LNCaP clone FGC (cell line): Measurements from ENCODE around the gene TLR8.
"Not testable (repeated sequence)": the region's sequence is repeated elsewhere in the genome, so short reads cannot be mapped to it uniquely, and the experiment has no call there.

Source experiments
- DNase-seq: peaks from one replicate; pipeline ENCODE4 v3.0.0-alpha.2; 2011; ENCODE audit warnings: low read depth
- H3K4me3 ChIP-seq: 2 replicates; pipeline ENCODE4 v1.5.1; 2011; ENCODE audit warnings: mild to moderate bottlenecking, low read depth, low read length, control low read depth
- CTCF ChIP-seq: IDR thresholded peaks from 2 replicates; pipeline ENCODE4 v1.5.1; 2012; ENCODE audit warnings: mild to moderate bottlenecking; ENCODE audit not compliant: control insufficient read depth, insufficient read depth; ENCODE audit errors: extremely low read depth

Gene TLR8

DNA sequence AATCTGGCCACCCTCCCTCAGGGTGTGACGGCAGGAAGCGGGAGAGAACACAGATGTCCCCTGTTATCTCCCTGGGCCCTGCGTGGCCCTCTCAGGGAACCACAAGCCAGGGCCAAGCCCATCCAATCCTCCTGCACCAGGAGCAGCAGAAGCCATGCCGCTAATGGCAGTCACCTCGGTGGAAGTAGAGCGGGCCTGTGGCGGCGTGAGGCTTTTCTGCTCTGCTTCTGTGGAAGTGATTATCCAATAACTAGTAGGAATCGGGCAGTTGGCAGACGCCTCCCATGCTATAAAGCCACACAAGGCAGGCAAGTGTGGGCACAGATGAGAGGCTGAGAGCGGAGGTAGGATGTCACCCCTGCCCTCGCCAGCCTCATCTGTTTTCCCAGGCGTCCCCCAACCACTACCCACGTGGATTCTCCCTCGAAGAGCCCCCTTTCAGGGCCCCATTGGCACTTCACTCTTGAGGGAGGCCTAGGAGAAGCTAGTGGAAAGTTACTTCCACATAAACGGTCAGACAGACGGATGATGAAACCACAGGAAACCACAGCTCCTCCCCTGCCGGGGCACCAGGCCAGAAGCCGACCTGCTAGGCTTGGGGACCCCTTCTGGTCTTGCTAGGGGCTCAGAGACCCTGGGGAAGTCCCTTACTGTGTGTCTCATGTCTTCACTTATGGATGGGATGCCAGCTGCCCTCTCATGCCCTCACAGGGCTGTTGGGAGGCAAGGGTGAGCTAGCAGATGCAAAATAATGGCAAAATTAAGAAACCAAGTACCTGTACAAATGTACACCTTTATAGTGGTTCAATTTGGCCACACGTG lies 49.7 kb downstream of the TLR8 start:
- no peak overlapping the region for H3K4me3 ChIP-seq
- DNase-seq: no peak
- no peak for TF ChIP-seq CTCF

GRCh38 chrX:12956704-12957534 lies 50.5 kb downstream of the TLR8 start:
- no peak for DNase-seq
- no peak overlapping the region for H3K4me3 ChIP-seq
- TF ChIP-seq CTCF: no peak

GRCh38 chrX:12958059-12958458 lies 51.6 kb downstream of the TLR8 start:
- no peak for DNase-seq
- no peak overlapping the region for H3K4me3 ChIP-seq
- no peak for TF ChIP-seq CTCF

DNA sequence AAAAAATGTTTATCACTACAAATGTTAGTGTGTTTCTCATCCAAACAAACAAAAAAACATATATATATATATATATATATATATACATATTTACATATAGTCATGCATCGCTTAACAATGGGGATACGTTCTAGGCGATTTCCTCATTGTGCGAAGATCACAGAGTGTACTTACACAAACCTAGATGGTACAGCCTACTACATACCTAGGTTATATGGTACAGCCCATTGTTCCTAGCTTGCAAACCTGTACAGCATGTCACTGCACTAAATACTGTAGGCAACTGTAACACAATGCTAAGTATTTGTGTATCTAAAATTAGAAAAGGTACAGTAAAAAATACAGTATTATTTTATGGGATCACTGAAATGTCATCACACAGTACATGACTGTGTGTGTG lies 52.0 kb downstream of the TLR8 start:
- no peak for DNase-seq
- no peak for TF ChIP-seq CTCF

GRCh38 chrX:12961196-12961718 lies 54.8 kb downstream of the TLR8 start:
- TF ChIP-seq CTCF: no peak
- H3K4me3 ChIP-seq: no peak overlapping the region
- no peak for DNase-seq

More for the DNA sequence above, 52.0 kb downstream of the TLR8 start:
- H3K4me3 ChIP-seq: no peak overlapping the region

DNA sequence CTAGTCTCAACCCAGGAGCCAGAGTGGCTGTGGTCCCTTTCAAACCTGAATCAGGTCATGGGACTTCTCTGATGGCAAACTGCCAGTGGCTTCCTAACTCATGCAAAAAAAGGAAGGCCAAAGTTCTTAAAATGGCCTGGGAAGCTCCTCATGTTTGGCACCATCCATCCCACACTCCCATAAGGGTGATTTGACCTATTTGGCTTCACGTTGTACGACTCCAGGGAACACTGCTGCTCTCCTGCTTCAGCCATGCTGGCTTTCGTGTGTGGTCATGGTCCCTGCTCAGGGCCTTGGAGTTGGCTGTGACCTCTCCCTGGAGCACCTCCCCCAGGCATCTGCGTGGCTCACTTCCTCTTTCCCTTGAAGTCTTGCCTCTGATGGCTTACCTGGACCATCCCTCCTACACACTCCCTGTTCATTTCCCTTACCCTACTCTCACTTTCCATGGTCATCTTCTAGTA lies 55.7 kb downstream of the TLR8 start:
- no peak overlapping the region for H3K4me3 ChIP-seq
- no peak for TF ChIP-seq CTCF
- no peak for DNase-seq

- H3K4me3 ChIP-seq, DNase-seq: not testable (repeated sequence)
Observed at GRCh38 chrX:12963210-12963850, 56.9 kb downstream of the TLR8 start.
